ENCODE measurements around the gene DDX28.

DNA sequence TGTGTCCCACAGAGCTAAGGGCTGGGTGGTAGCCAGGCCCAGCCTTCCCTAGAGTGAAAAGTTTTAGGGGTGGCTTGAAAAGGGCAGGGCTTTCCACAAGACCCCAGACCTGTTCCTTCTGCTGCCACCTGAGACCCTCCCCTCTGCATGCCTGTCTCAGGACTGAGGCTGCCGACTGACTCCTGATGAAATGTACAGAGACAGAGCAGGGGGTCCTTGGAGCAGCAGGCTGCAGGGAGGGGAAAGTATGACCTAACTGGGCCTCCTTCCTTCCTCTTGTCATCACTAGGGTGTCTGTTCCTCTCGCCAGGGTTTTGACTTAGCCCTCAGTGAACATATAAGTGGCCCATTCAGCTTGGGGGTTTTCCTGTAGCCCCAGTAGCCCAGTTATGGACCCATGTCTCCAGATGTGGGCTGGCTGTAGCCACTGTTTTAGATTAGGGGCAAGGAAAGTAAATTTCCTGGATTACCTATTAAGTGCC, 47.3 kb upstream of the DDX28 start:
- TF ChIP-seq TAF1 (IDR thresholded peaks at IDR 0.05; ENCODE audit: low read depth, low read length) (no peak), POLR2A (IDR thresholded peaks at IDR 0.05; ENCODE audit: low read depth, low read length) (no peak)
